ENCODE measurements around the gene TMEM225B. TPM values are rescaled to one million over a fixed set of nuclear protein-coding genes. Genes with fewer than 3 reads are reported as not detected.
"Not testable (repeated sequence)": the region's sequence is repeated elsewhere in the genome, so short reads cannot be mapped to it uniquely, and the experiment has no call there.

Gene TMEM225B
- total RNA-seq, 4 donors from 2014 or later, result 0.68 to 1.6 TPM; not detected in 2

GRCh38 chr7:99579956-99580777 lies 17.9 kb upstream of the TMEM225B start:
- peak; percentile 34 for DNase-seq
- no peak for TF ChIP-seq EP300 (IDR thresholded peaks at IDR 0.05; ENCODE audit: low read depth)
- peak in 2 of 5 experiments; percentile 12 to 21 for TF ChIP-seq CTCF (IDR thresholded peaks at IDR 0.05)
- Histone ChIP-seq H3K9me3 (no peaks in the 10 kb centered on the region), H3K27ac (peak overlapping the region in 3 of 4 donors; percentile 21 to 49 (median 32)), H3K4me1 (peaks cover 0 to 15% (median 10%) of the 10 kb centered on the region in 4 donors), H3K27me3 (no peaks in the 10 kb centered on the region), H3K36me3 (no peaks in the 10 kb centered on the region), H3K4me3 (peak overlapping the region; percentile 41 to 72 (median 45))
- in situ Hi-C loops (cut with MboI; ENCODE audit: low pct_ligation_motif_present in 1 of 4, low pct_unique_long_range_greater_than_20kb in 1 of 4, low sequenced_read_pairs in 3 of 4) (no loop called here), intact Hi-C loops (cut with DNase I; ENCODE audit: low total_unique reads) (no loop called here)
- 5 to 15% methylated on average over 10 to 53 of the region's 54 CpGs for WGBS, 2 donors (ENCODE audit: low coverage in 1 of 2)

GRCh38 chr7:99580778-99581332 lies 17.2 kb upstream of the TMEM225B start:
- H3K4me1 ChIP-seq, result peaks cover 0 to 15% (median 10%) of the 10 kb centered on the region in 4 donors
- H3K9me3 ChIP-seq; intact Hi-C loops (cut with DNase I; ENCODE audit: low total_unique reads); H3K27me3 ChIP-seq; DNase-seq; in situ Hi-C loops (cut with MboI; ENCODE audit: low pct_ligation_motif_present in 1 of 4, low pct_unique_long_range_greater_than_20kb in 1 of 4, low sequenced_read_pairs in 3 of 4); H3K36me3 ChIP-seq: not testable (repeated sequence)
- peak overlapping the region; percentile 41 to 72 (median 45) for H3K4me3 ChIP-seq
- WGBS, 2 donors (ENCODE audit: low coverage in 1 of 2), result 49 to 76% methylated on average over 3 to 4 of the region's 4 CpGs
- H3K27ac ChIP-seq, result peak overlapping the region in 3 of 4 donors; percentile 21 to 49 (median 32)

GRCh38 chr7:99588868-99589267 lies 9.2 kb upstream of the TMEM225B start:
- H3K4me3 ChIP-seq, result no peak overlapping the region
- H3K4me1 ChIP-seq, result no peaks in the 10 kb centered on the region
- intact Hi-C loops (cut with DNase I; ENCODE audit: low total_unique reads), result no loop called here
- no peak overlapping the region for H3K27ac ChIP-seq
- H3K9me3 ChIP-seq, result no peaks in the 10 kb centered on the region
- TF ChIP-seq EP300 (IDR thresholded peaks at IDR 0.05; ENCODE audit: low read depth) (no peak), POLR2AphosphoS5 (IDR thresholded peaks at IDR 0.05) (no peak), CTCF (IDR thresholded peaks at IDR 0.05) (no peak), POLR2A (IDR thresholded peaks at IDR 0.05) (no peak)
- 82 to 83% methylated on average over 3 of the region's 3 CpGs for WGBS, 2 donors (ENCODE audit: low coverage in 1 of 2)
- in situ Hi-C loops (cut with MboI; ENCODE audit: low pct_ligation_motif_present in 1 of 4, low pct_unique_long_range_greater_than_20kb in 1 of 4, low sequenced_read_pairs in 3 of 4), result no loop called here
- H3K36me3 ChIP-seq, result no peaks in the 10 kb centered on the region
- no peak for DNase-seq
- no peaks in the 10 kb centered on the region for H3K27me3 ChIP-seq

- in situ Hi-C loops (cut with MboI; ENCODE audit: low pct_ligation_motif_present in 1 of 4, low pct_unique_long_range_greater_than_20kb in 1 of 4, low sequenced_read_pairs in 3 of 4), result no loop called here
- Histone ChIP-seq H3K9me3 (no peaks in the 10 kb centered on the region), H3K27me3 (no peaks in the 10 kb centered on the region), H3K4me3 (no peak overlapping the region), H3K27ac (no peak overlapping the region), H3K36me3 (no peaks in the 10 kb centered on the region), H3K4me1 (no peaks in the 10 kb centered on the region)
- intact Hi-C loops (cut with DNase I; ENCODE audit: low total_unique reads), result no loop called here
- WGBS, 2 donors (ENCODE audit: low coverage in 1 of 2), result 66 to 76% methylated on average over 6 to 7 of the region's 7 CpGs
- no peak for TF ChIP-seq POLR2AphosphoS5 (IDR thresholded peaks at IDR 0.05)
- TF ChIP-seq EP300 (IDR thresholded peaks at IDR 0.05; ENCODE audit: low read depth), result no peak
- TF ChIP-seq POLR2A (IDR thresholded peaks at IDR 0.05), result no peak
- TF ChIP-seq CTCF (IDR thresholded peaks at IDR 0.05), result no peak
- no peak for DNase-seq
These were observed 2.9 kb upstream of the TMEM225B start for GRCh38 chr7:99594948-99595745.

Data from transverse colon (tissue), 4 donors.